Astrocyte (in vitro differentiated cells and primary cell): ENCODE measurements around the gene AIP. TPM values are rescaled to one million over a fixed set of nuclear protein-coding genes. Genes with fewer than 3 reads are reported as not detected.

Experiments used
- DNase-seq: peaks from one replicate; pipeline ENCODE4 v3.0.0-alpha.2; 2010; ENCODE audit warnings: low read depth
- FAIRE-seq: peaks from 2 replicates; lab custom pipeline; 2011; peaks lifted over from hg19 to GRCh38; lab: Jason Lieb, UNC
- H2AFZ ChIP-seq: 2 replicates; pipeline ENCODE4 v1.6.0; 2012; ENCODE audit warnings: low read depth, low read length, inconsistent platforms
- H3K27ac ChIP-seq: 2 replicates; pipeline ENCODE4 v1.5.1; 2011; ENCODE audit warnings: low read depth, low read length, inconsistent platforms
- H3K27me3 ChIP-seq: 2 replicates; pipeline ENCODE4 v1.6.0; 2011; ENCODE audit warnings: low read length, inconsistent platforms; ENCODE audit not compliant: insufficient read depth
- H3K36me3 ChIP-seq: 2 replicates; pipeline ENCODE4 v1.5.1; 2011; ENCODE audit warnings: low read length, inconsistent platforms; ENCODE audit not compliant: insufficient read depth
- H3K4me1 ChIP-seq: 2 replicates; pipeline ENCODE4 v1.5.1; 2011; ENCODE audit warnings: low read length, inconsistent platforms; ENCODE audit not compliant: insufficient read depth
- H3K4me2 ChIP-seq: 2 replicates; pipeline ENCODE4 v1.6.0; 2012; ENCODE audit warnings: low read length, inconsistent platforms
- H3K4me3 ChIP-seq: 2 replicates; pipeline ENCODE4 v1.5.1; 2011; ENCODE audit warnings: low read depth, mild to moderate bottlenecking, low read length, inconsistent platforms; ENCODE audit not compliant: insufficient read depth
- H3K79me2 ChIP-seq: 2 replicates; pipeline ENCODE4 v1.6.0; 2012; ENCODE audit warnings: mild to moderate bottlenecking, low read length, inconsistent platforms; ENCODE audit not compliant: insufficient read depth
- H3K9ac ChIP-seq: 2 replicates; pipeline ENCODE4 v1.6.0; 2012; ENCODE audit warnings: mild to moderate bottlenecking, low read length, inconsistent platforms
- H3K9me3 ChIP-seq: 2 replicates; pipeline ENCODE4 v1.5.1; 2012; ENCODE audit warnings: low read depth, mild to moderate bottlenecking, low read length, inconsistent platforms; ENCODE audit not compliant: insufficient read depth
- H4K20me1 ChIP-seq: 2 replicates; pipeline ENCODE4 v1.6.0; 2012; ENCODE audit warnings: low read length, inconsistent platforms; ENCODE audit not compliant: insufficient read depth
- H3K27ac Mint-ChIP-seq: one replicate; pipeline ENCODE4 v1.8.0; 2021; ENCODE audit warnings: mild to moderate bottlenecking, mixed read lengths; ENCODE audit not compliant: unreplicated experiment
- H3K27me3 Mint-ChIP-seq: one replicate; pipeline ENCODE4 v1.8.0; 2021; ENCODE audit warnings: low read depth, mixed read lengths; ENCODE audit not compliant: unreplicated experiment
- H3K36me3 Mint-ChIP-seq: one replicate; pipeline ENCODE4 v1.8.0; 2021; ENCODE audit warnings: low read depth, mixed read lengths; ENCODE audit not compliant: unreplicated experiment
- H3K4me1 Mint-ChIP-seq: one replicate; pipeline ENCODE4 v1.8.0; 2021; ENCODE audit warnings: low read depth, mixed read lengths; ENCODE audit not compliant: unreplicated experiment
- H3K4me3 Mint-ChIP-seq: one replicate; pipeline ENCODE4 v1.8.0; 2021; ENCODE audit warnings: mild to moderate bottlenecking, moderate library complexity, mixed read lengths; ENCODE audit not compliant: unreplicated experiment
- H3K9me3 Mint-ChIP-seq: one replicate; pipeline ENCODE4 v1.8.0; 2021; ENCODE audit warnings: mild to moderate bottlenecking, mixed read lengths; ENCODE audit not compliant: unreplicated experiment
- EZH2 ChIP-seq: IDR thresholded peaks from 2 replicates; pipeline ENCODE4 v1.6.1; 2012; ENCODE audit warnings: mild to moderate bottlenecking, low read length, inconsistent platforms; ENCODE audit not compliant: insufficient read depth
- total RNA-seq: library from RNA; stranded (reverse); gene quantifications from 2 replicates; pipeline ENCODE4 v1.2.1, GENCODE V29; 2021
- TF ChIP-seq, protein P1 (sequence below): IDR thresholded peaks from 2 replicates; pipeline ENCODE4 v1.5.1; 2011; ENCODE audit warnings: low read depth, mild to moderate bottlenecking, inconsistent platforms, low read length, moderate library complexity; ENCODE audit not compliant: insufficient read depth

The AIP gene
- total RNA-seq, 1 donor from 2014 or later = 43.6 TPM

DNA sequence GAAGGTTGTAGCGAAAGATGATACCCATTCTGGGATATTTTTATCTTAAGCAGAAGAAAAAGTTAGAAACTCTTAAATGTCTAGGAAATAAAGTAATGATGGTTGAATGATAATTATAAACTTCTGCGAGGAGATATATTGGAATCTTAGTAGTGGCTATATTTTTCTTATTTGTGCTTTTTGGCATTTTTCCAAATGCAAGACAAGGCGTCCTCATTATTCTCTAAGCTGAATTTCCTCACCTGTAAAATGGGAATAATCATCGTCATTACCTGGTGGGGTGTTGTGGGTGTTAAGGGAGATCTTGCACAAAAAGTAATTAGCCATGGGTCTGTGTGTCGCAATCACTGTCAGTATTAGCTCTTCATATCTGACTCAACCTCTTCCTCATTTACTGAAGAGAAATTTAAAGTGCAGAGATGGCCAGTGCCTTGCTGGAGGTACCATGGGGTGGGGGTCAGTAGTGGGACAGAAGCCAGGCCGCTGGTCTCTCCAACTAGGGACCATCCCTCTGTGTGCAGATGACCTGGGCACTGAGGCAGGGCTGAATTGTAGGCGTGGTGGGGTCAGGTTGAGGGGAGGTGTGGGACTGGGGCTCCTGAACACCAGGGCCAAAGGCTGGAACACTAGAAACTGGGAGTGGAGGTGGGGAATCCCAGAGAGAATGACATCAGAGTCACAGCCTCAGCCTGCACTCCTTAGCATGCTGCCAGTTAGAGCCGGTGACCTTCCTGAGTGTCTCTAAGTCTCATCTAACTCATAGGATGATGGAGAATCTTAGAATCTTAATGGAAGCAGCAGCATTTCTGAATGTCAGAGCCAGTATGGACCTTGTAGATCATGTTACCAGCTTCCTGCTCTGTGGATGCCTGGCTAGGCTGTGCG, 18.2 kb downstream of the AIP start:
- peak overlapping the region; percentile 21 for H3K4me3 Mint-ChIP-seq
- H3K4me1 ChIP-seq = peaks cover 19% of the 10 kb centered on the region
- DNase-seq (no peak), FAIRE-seq (no peak)
- no peak overlapping the region for H3K27ac ChIP-seq
- no peaks in the 10 kb centered on the region for H3K9me3 Mint-ChIP-seq
- no peak overlapping the region for H3K4me2 ChIP-seq
- no peaks in the 10 kb centered on the region for H3K27me3 ChIP-seq
- TF ChIP-seq EZH2 = no peak
- TF ChIP-seq, protein P1, sequence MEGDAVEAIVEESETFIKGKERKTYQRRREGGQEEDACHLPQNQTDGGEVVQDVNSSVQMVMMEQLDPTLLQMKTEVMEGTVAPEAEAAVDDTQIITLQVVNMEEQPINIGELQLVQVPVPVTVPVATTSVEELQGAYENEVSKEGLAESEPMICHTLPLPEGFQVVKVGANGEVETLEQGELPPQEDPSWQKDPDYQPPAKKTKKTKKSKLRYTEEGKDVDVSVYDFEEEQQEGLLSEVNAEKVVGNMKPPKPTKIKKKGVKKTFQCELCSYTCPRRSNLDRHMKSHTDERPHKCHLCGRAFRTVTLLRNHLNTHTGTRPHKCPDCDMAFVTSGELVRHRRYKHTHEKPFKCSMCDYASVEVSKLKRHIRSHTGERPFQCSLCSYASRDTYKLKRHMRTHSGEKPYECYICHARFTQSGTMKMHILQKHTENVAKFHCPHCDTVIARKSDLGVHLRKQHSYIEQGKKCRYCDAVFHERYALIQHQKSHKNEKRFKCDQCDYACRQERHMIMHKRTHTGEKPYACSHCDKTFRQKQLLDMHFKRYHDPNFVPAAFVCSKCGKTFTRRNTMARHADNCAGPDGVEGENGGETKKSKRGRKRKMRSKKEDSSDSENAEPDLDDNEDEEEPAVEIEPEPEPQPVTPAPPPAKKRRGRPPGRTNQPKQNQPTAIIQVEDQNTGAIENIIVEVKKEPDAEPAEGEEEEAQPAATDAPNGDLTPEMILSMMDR = no peak
- peaks cover 31% of the 10 kb centered on the region for H4K20me1 ChIP-seq
- H3K4me1 Mint-ChIP-seq = no peaks in the 10 kb centered on the region
- no peak overlapping the region for H3K9ac ChIP-seq
- no peak overlapping the region for H2AFZ ChIP-seq
- H3K27ac Mint-ChIP-seq = no peak overlapping the region
- H3K79me2 ChIP-seq = peaks cover 18% of the 10 kb centered on the region
- H3K27me3 Mint-ChIP-seq = no peaks in the 10 kb centered on the region
- peaks cover 14% of the 10 kb centered on the region for H3K36me3 Mint-ChIP-seq
- peaks cover 2% of the 10 kb centered on the region for H3K36me3 ChIP-seq
- H3K4me3 ChIP-seq = no peak overlapping the region
- no peaks in the 10 kb centered on the region for H3K9me3 ChIP-seq

DNA sequence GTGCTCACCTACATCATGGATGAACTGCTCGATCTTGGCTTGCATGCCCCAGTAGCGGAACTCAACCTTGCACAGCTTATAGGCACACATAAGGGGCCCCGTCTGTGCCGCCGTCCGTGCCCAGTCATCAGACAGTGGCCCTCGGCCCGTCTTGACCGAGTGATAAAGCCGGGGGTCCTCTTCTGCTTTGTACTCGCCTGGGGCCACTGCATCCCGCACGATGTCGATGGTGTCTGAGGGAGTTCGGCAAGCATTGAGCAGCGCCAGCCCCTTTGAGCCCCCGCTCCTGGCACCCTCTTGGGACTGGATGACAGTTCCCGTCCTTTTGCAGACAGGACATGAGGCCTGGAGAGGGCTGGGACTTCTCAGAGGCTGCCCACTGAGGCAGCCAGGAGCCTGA, 19.0 kb downstream of the AIP start:
- no peak for FAIRE-seq

More for the DNA sequence above, 19.0 kb downstream of the AIP start:
- Histone ChIP-seq H3K27me3 (no peaks in the 10 kb centered on the region), H3K9me3 (no peaks in the 10 kb centered on the region), H3K4me1 (peaks cover 26% of the 10 kb centered on the region), H2AFZ (no peak overlapping the region), H3K36me3 (peaks cover 2% of the 10 kb centered on the region), H3K4me2 (no peak overlapping the region), H3K79me2 (peaks cover 24% of the 10 kb centered on the region), H3K4me3 (no peak overlapping the region), H4K20me1 (peaks cover 37% of the 10 kb centered on the region), H3K9ac (no peak overlapping the region), H3K27ac (no peak overlapping the region)
- DNase-seq = no peak
- TF ChIP-seq EZH2 = no peak
- TF ChIP-seq, protein P1 = no peak
- no peaks in the 10 kb centered on the region for H3K27me3 Mint-ChIP-seq
- no peak overlapping the region for H3K4me3 Mint-ChIP-seq
- peaks cover 6% of the 10 kb centered on the region for H3K4me1 Mint-ChIP-seq
- no peaks in the 10 kb centered on the region for H3K9me3 Mint-ChIP-seq
- no peak overlapping the region for H3K27ac Mint-ChIP-seq
- peaks cover 14% of the 10 kb centered on the region for H3K36me3 Mint-ChIP-seq
